Testis (tissue), 2 donors: ENCODE measurements around the gene HDAC1.

Experiments
- CTCF ChIP-seq, 3 experiments: fragments of 450-650 bp in 2 of 3; fragments of 200-600 bp in 1 of 3; sonication (generic) in 1 of 3; IDR thresholded peaks; one replicate each; pipeline ENCODE4 v1.5.1; 2016 to 2019; ENCODE audit warnings: antibody characterized with exemption in 3 of 3, mild to moderate bottlenecking in 2 of 3, moderate library complexity in 1 of 3
- POLR2A ChIP-seq: fragments of 450-650 bp; IDR thresholded peaks from one replicate; pipeline ENCODE4 v1.6.1; 2017; ENCODE audit warnings: antibody characterized with exemption, mild to moderate bottlenecking, moderate library complexity

- TF ChIP-seq CTCF (IDR thresholded peaks at IDR 0.05) (no peak), POLR2A (no peak)
Observed at GRCh38 chr1:32349211-32349708, 57.4 kb downstream of the HDAC1 start.
